Central memory CD8-positive, alpha-beta T cell (primary cell): ENCODE results near the gene RTP1.

ENCODE experiments used
- ATAC-seq: fragments of 150-1000 bp; cut with Tn5 transposase; replicated peaks from 2 replicates; pipeline ENCODE4 v1.10.0; 2022; ENCODE audit warnings: mild to moderate bottlenecking, moderate FRiP score, moderate number of reproducible peaks; ENCODE audit not compliant: poor library complexity, severe bottlenecking; ENCODE audit errors: extremely low read depth
- DNase-seq, 2 donors: peaks; one replicate each; pipeline ENCODE4 v3.0.0; 2021; ENCODE audit warnings: low spot score in 2 of 2
- H3K27ac Mint-ChIP-seq: one replicate; pipeline ENCODE4 v1.8.0; 2022; ENCODE audit warnings: low read depth, mild to moderate bottlenecking, moderate library complexity, mixed read lengths
- H3K27me3 Mint-ChIP-seq: one replicate; pipeline ENCODE4 v1.8.0; 2022; ENCODE audit warnings: mixed read lengths
- H3K36me3 Mint-ChIP-seq: one replicate; pipeline ENCODE4 v1.8.0; 2022; ENCODE audit warnings: mild to moderate bottlenecking, moderate library complexity, mixed read lengths; ENCODE audit not compliant: insufficient read depth
- H3K4me1 Mint-ChIP-seq: one replicate; pipeline ENCODE4 v1.8.0; 2022; ENCODE audit warnings: mixed read lengths
- H3K4me3 Mint-ChIP-seq: one replicate; pipeline ENCODE4 v1.8.0; 2022; ENCODE audit warnings: mild to moderate bottlenecking, moderate library complexity, mixed read lengths
- H3K9me3 Mint-ChIP-seq: one replicate; pipeline ENCODE4 v1.8.0; 2022; ENCODE audit warnings: mixed read lengths

The RTP1 gene

DNA sequence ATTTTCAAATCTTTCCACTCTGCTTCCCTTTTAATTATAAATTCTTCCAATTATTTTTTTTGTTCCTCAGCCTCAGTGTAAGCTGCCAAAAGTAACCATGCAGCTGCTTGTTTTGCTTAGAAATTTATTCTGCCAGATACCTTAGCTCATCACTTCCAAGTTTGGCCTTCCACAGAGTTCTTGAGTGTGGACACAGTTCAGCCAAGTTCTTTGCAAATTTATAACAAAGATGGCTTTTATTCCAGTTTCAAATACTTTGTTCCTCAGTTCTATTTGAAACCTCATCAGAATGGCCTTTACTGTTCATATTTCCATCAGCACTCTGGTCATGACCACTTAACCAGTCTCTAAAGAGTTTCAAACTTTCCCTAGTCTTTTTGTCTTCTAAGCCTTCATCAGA, 10.3 kb downstream of the RTP1 start:
- ATAC-seq (no peak), DNase-seq (no peak)
- no peaks in the 10 kb centered on the region for H3K9me3 Mint-ChIP-seq
- peaks cover 37% of the 10 kb centered on the region for H3K27me3 Mint-ChIP-seq
- no peaks in the 10 kb centered on the region for H3K4me1 Mint-ChIP-seq
- no peaks in the 10 kb centered on the region for H3K36me3 Mint-ChIP-seq
- no peak overlapping the region for H3K27ac Mint-ChIP-seq
- H3K4me3 Mint-ChIP-seq, result no peak overlapping the region

- H3K27ac Mint-ChIP-seq, result no peak overlapping the region
- H3K27me3 Mint-ChIP-seq, result peaks cover 32% of the 10 kb centered on the region
Observed at GRCh38 chr3:187208159-187208558, 10.9 kb downstream of the RTP1 start.

DNA sequence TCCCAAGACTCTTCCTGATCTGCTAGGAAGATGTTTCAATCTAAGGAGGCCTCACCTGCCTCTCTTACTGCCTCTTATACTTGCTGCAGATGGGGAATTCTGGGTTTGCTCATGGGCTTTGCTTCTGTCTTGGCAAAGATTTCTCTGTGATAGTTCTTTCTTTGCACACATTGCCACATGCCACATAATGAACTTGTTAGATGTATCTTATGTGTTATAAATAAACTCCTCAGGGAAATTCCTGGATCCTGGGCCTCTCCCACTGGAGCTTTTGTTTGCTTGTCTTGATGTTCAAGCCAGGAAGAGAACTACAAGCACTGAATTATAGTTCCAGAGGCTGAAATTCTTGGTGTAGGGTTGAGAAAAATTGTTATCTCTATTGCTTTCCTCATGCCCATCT, 12.2 kb downstream of the RTP1 start:
- H3K9me3 Mint-ChIP-seq, result no peaks in the 10 kb centered on the region

More at GRCh38 chr3:187208159-187208558, 10.9 kb downstream of the RTP1 start:
- DNase-seq (no peak), ATAC-seq (no peak)
- no peaks in the 10 kb centered on the region for H3K9me3 Mint-ChIP-seq
- H3K4me3 Mint-ChIP-seq, result no peak overlapping the region
- H3K36me3 Mint-ChIP-seq, result no peaks in the 10 kb centered on the region
- H3K4me1 Mint-ChIP-seq, result no peaks in the 10 kb centered on the region

DNA sequence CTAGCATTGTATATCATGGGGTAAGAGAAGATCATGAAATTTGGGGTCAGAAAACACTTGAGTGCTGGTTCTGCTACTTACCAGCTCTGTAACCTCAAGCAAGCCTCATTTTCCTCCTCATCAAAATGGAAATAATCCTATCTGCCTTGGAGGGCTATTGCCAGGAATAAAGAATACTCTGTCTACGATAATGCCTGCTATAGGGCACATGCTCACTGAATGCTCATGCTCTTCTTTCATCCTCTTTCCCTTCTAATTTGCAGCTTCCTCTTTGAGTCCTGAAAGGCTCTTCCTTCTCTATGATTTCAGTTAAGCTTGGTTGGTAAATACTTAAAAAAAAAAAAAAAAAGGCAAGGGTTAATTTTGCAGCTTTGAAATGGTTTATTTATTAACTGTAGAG, 12.8 kb downstream of the RTP1 start:
- DNase-seq (no peak), ATAC-seq (no peak)
- Mint-ChIP-seq H3K36me3 (no peaks in the 10 kb centered on the region), H3K4me3 (no peak overlapping the region), H3K27ac (no peak overlapping the region), H3K4me1 (no peaks in the 10 kb centered on the region), H3K9me3 (no peaks in the 10 kb centered on the region), H3K27me3 (peaks cover 18% of the 10 kb centered on the region)

More for the DNA sequence above, 12.2 kb downstream of the RTP1 start:
- H3K27ac Mint-ChIP-seq, result no peak overlapping the region
- peaks cover 24% of the 10 kb centered on the region for H3K27me3 Mint-ChIP-seq
- H3K36me3 Mint-ChIP-seq, result no peaks in the 10 kb centered on the region
- H3K4me3 Mint-ChIP-seq, result no peak overlapping the region
- no peak for ATAC-seq
- no peak for DNase-seq
- no peaks in the 10 kb centered on the region for H3K4me1 Mint-ChIP-seq

- H3K4me1 Mint-ChIP-seq, result no peaks in the 10 kb centered on the region
- no peak for ATAC-seq
- no peaks in the 10 kb centered on the region for H3K9me3 Mint-ChIP-seq
- no peaks in the 10 kb centered on the region for H3K36me3 Mint-ChIP-seq
- H3K27ac Mint-ChIP-seq, result no peak overlapping the region
- peaks cover 12% of the 10 kb centered on the region for H3K27me3 Mint-ChIP-seq
- H3K4me3 Mint-ChIP-seq, result no peak overlapping the region
- DNase-seq, result no peak
Observed at GRCh38 chr3:187210545-187211327, 13.4 kb downstream of the RTP1 start.

DNA sequence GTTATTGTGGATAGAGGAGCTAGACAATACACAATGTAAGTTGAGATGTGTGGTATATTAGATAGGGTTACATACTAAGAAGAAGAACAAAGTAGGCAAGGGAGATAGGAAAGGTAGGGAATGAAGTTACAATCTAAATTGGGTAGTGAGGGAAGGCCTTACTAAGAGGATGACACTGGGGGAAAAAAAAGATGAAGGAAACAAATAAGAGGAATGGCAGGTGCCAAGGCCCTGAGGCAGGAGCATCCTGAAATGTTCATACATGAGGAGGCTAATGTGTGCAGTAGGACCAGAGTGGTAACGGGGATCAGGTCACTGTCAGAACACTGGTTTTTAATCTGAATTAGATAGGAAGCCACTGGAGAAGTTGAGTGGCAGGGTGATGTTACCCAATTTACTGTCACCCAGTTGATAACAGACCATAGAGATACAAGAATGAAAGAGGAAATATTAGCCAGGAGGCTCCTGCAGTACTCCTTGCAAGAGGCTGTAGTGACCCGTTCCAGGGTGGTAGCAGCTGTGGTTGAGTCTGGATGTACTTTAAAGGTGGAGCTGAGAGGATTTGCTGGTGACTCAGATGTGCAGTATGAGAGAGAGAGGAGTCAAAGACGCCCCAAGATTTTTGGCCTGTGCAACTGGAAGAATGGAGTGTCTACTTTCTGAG, 14.4 kb downstream of the RTP1 start:
- no peaks in the 10 kb centered on the region for H3K9me3 Mint-ChIP-seq
- no peak for DNase-seq
- H3K4me3 Mint-ChIP-seq, result no peak overlapping the region

GRCh38 chr3:187212196-187212545, 14.9 kb downstream of the RTP1 start:
- H3K4me1 Mint-ChIP-seq, result no peaks in the 10 kb centered on the region
- no peaks in the 10 kb centered on the region for H3K9me3 Mint-ChIP-seq
- no peaks in the 10 kb centered on the region for H3K27me3 Mint-ChIP-seq
- no peaks in the 10 kb centered on the region for H3K36me3 Mint-ChIP-seq
- H3K27ac Mint-ChIP-seq, result no peak overlapping the region
- no peak overlapping the region for H3K4me3 Mint-ChIP-seq
- no peak for ATAC-seq
- DNase-seq, result no peak

More for the DNA sequence above, 14.4 kb downstream of the RTP1 start:
- Mint-ChIP-seq H3K27ac (no peak overlapping the region), H3K4me1 (no peaks in the 10 kb centered on the region), H3K36me3 (no peaks in the 10 kb centered on the region), H3K27me3 (peaks cover 3% of the 10 kb centered on the region)
- ATAC-seq, result no peak

DNA sequence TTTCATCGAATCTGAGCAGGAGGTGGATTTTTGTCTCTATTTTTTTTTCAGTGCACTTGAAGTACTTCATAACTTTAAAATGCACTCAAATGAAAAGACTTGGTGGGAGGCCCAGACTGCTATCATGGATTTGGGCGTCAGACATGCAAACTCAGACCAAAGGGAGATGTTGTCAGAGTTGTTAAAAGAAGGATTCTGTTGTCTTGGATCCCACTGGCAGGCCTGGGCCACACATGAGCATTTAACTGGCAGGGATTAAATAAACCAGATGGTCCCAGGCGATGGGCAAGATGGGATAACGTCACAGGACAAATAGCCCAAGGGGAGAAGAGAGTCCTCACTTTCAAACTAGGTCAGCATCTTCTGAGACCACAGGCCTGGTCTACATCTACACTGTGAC, 15.4 kb downstream of the RTP1 start:
- no peak overlapping the region for H3K4me3 Mint-ChIP-seq
- ATAC-seq (no peak), DNase-seq (no peak)
- H3K4me1 Mint-ChIP-seq, result no peaks in the 10 kb centered on the region
- H3K27ac Mint-ChIP-seq, result no peak overlapping the region
- H3K36me3 Mint-ChIP-seq, result no peaks in the 10 kb centered on the region
- no peaks in the 10 kb centered on the region for H3K9me3 Mint-ChIP-seq
- peaks cover 2% of the 10 kb centered on the region for H3K27me3 Mint-ChIP-seq

DNA sequence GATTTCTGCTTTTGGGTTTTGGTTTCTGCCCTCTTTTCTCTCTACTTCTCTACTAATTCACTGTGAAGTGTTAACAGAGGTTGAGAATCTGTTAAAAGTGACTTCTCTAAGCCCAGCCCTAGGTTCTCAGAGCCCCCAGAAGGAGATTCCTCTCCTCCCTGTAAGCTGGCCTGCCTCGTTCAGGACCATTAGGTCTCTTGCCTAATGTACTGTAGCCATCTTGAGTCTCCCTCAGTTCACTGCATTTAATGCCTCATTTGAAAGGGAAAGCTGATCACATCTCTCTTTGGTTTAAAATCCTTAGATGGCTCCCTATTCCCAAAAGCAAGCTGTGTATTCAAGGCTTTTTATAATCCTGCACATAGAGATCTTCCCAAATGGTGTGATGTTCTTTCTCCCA, 16.3 kb downstream of the RTP1 start:
- DNase-seq, result no peak
- no peak overlapping the region for H3K4me3 Mint-ChIP-seq
- H3K36me3 Mint-ChIP-seq, result no peaks in the 10 kb centered on the region
- no peaks in the 10 kb centered on the region for H3K9me3 Mint-ChIP-seq
- no peak overlapping the region for H3K27ac Mint-ChIP-seq
- H3K27me3 Mint-ChIP-seq, result peaks cover 11% of the 10 kb centered on the region
- H3K4me1 Mint-ChIP-seq, result no peaks in the 10 kb centered on the region
- no peak for ATAC-seq

- no peaks in the 10 kb centered on the region for H3K36me3 Mint-ChIP-seq
- ATAC-seq (no peak), DNase-seq (no peak)
- no peaks in the 10 kb centered on the region for H3K4me1 Mint-ChIP-seq
- H3K27me3 Mint-ChIP-seq, result peaks cover 16% of the 10 kb centered on the region
- H3K9me3 Mint-ChIP-seq, result no peaks in the 10 kb centered on the region
- no peak overlapping the region for H3K4me3 Mint-ChIP-seq
- no peak overlapping the region for H3K27ac Mint-ChIP-seq
Observed at GRCh38 chr3:187215460-187215859, 18.2 kb downstream of the RTP1 start.

- H3K9me3 Mint-ChIP-seq, result no peaks in the 10 kb centered on the region
- H3K4me3 Mint-ChIP-seq, result no peak overlapping the region
- ATAC-seq (no peak), DNase-seq (no peak)
- no peaks in the 10 kb centered on the region for H3K36me3 Mint-ChIP-seq
- H3K27me3 Mint-ChIP-seq, result peaks cover 24% of the 10 kb centered on the region
- no peak overlapping the region for H3K27ac Mint-ChIP-seq
- H3K4me1 Mint-ChIP-seq, result no peaks in the 10 kb centered on the region
Observed at GRCh38 chr3:187222801-187223200, 25.5 kb downstream of the RTP1 start.

- no peaks in the 10 kb centered on the region for H3K9me3 Mint-ChIP-seq
- H3K27me3 Mint-ChIP-seq, result peaks cover 14% of the 10 kb centered on the region
- no peak overlapping the region for H3K27ac Mint-ChIP-seq
- H3K4me3 Mint-ChIP-seq, result no peak overlapping the region
- ATAC-seq (no peak), DNase-seq (no peak)
- H3K36me3 Mint-ChIP-seq, result no peaks in the 10 kb centered on the region
- no peaks in the 10 kb centered on the region for H3K4me1 Mint-ChIP-seq
Observed at GRCh38 chr3:187223799-187224198, 26.5 kb downstream of the RTP1 start.

DNA sequence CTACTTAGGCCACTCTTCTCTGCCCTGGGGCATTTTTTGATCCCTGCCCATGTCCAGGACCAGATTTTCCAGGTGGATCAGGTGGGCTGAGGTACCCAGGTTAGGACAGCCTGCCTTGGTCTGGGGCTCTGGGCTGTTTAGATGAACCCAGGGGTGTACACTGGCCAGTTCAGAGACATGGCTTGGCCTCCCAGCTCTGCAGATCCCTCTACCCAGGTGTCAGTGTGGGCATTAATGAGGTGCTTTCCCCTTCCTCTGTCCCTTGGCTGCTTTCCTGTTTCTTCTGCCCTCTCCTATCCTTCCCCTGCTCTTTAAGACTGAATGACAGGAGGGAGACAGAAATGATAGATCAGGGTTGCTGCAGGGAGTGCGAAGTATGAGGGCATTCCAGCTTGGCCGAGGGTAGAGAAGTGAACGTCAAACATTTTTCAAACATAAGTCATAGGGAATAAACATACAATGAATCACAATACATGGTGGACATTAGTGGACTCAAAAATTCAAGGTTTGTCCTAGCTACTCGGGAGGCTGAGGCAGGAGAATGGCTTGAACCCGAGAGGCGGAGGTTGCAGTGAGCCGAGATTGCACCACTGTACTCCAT, 30.5 kb downstream of the RTP1 start:
- H3K4me1 Mint-ChIP-seq, result no peaks in the 10 kb centered on the region

More for the DNA sequence above, 30.5 kb downstream of the RTP1 start:
- H3K36me3 Mint-ChIP-seq, result no peaks in the 10 kb centered on the region
- ATAC-seq, result no peak
- no peak overlapping the region for H3K27ac Mint-ChIP-seq
- DNase-seq, result no peak
- H3K27me3 Mint-ChIP-seq, result peaks cover 11% of the 10 kb centered on the region
- H3K4me3 Mint-ChIP-seq, result no peak overlapping the region
- no peaks in the 10 kb centered on the region for H3K9me3 Mint-ChIP-seq
